ENCODE data around the gene PLEK2.
"Not testable (repeated sequence)": the region's sequence is repeated elsewhere in the genome, so short reads cannot be mapped to it uniquely, and the experiment has no call there.

The PLEK2 gene

DNA sequence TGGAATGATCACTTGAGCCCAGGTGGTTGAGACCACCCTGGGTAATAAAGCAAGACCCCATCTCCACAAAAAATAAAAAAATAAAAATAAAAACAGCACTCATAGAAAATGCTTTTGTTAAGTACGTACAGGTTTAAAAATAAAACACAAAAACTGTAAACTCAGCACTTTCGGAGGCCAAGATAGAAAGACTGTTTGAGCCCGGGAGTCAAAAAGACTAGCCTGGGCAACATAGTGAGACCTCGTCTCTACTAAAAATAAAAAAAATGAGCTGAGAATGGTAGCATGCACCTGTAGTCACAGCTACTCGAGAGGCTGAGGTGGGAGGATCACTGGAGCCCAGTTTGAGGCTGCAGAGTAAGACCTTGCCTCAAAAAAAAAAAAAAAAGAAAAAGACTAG lies 59.9 kb downstream of the PLEK2 start:
- Histone ChIP-seq H3K27me3 (replicated peaks; ENCODE audit: control insufficient read depth, insufficient read depth, low read length) (no peaks in the 10 kb centered on the region), H3K4me3 (replicated peaks; ENCODE audit: low read depth, low read length) (no peak overlapping the region), H3K36me3 (ENCODE audit: control insufficient read depth, insufficient read depth, low read length) (no peaks in the 10 kb centered on the region)
- TF ChIP-seq, protein P1, sequence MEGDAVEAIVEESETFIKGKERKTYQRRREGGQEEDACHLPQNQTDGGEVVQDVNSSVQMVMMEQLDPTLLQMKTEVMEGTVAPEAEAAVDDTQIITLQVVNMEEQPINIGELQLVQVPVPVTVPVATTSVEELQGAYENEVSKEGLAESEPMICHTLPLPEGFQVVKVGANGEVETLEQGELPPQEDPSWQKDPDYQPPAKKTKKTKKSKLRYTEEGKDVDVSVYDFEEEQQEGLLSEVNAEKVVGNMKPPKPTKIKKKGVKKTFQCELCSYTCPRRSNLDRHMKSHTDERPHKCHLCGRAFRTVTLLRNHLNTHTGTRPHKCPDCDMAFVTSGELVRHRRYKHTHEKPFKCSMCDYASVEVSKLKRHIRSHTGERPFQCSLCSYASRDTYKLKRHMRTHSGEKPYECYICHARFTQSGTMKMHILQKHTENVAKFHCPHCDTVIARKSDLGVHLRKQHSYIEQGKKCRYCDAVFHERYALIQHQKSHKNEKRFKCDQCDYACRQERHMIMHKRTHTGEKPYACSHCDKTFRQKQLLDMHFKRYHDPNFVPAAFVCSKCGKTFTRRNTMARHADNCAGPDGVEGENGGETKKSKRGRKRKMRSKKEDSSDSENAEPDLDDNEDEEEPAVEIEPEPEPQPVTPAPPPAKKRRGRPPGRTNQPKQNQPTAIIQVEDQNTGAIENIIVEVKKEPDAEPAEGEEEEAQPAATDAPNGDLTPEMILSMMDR (IDR thresholded peaks at IDR 0.05; ENCODE audit: insufficient read depth, low read length, poor library complexity, severe bottlenecking): no peak
- no peak for DNase-seq (ENCODE audit: extremely low read depth, insufficient read length)

- TF ChIP-seq, protein P1 (IDR thresholded peaks at IDR 0.05; ENCODE audit: insufficient read depth, low read length, poor library complexity, severe bottlenecking): no peak
- H3K27me3 ChIP-seq (replicated peaks; ENCODE audit: control insufficient read depth, insufficient read depth, low read length): no peaks in the 10 kb centered on the region
- no peak for DNase-seq (ENCODE audit: extremely low read depth, insufficient read length)
- H3K4me3 ChIP-seq (replicated peaks; ENCODE audit: low read depth, low read length): no peak overlapping the region
- H3K36me3 ChIP-seq (ENCODE audit: control insufficient read depth, insufficient read depth, low read length): peaks cover 6% of the 10 kb centered on the region
Observed at GRCh38 chr14:67345583-67345982, 66.4 kb downstream of the PLEK2 start.

- DNase-seq (ENCODE audit: extremely low read depth, insufficient read length): no peak
- TF ChIP-seq, protein P1 (IDR thresholded peaks at IDR 0.05; ENCODE audit: insufficient read depth, low read length, poor library complexity, severe bottlenecking): no peak
- no peaks in the 10 kb centered on the region for H3K27me3 ChIP-seq (replicated peaks; ENCODE audit: control insufficient read depth, insufficient read depth, low read length)
- peaks cover 6% of the 10 kb centered on the region for H3K36me3 ChIP-seq (ENCODE audit: control insufficient read depth, insufficient read depth, low read length)
- no peak overlapping the region for H3K4me3 ChIP-seq (replicated peaks; ENCODE audit: low read depth, low read length)
Observed at GRCh38 chr14:67343601-67344230, 68.2 kb downstream of the PLEK2 start.

GRCh38 chr14:67341231-67341630 lies 70.7 kb downstream of the PLEK2 start:
- not testable (repeated sequence) for DNase-seq (ENCODE audit: extremely low read depth, insufficient read length); H3K27me3 ChIP-seq (replicated peaks; ENCODE audit: control insufficient read depth, insufficient read depth, low read length); H3K4me3 ChIP-seq (replicated peaks; ENCODE audit: low read depth, low read length); H3K36me3 ChIP-seq (ENCODE audit: control insufficient read depth, insufficient read depth, low read length)
